Mucosa of descending colon (tissue), 3 donors: ENCODE measurements around the gene TFE3. TPM values are rescaled to one million over a fixed set of nuclear protein-coding genes. Genes with fewer than 3 reads are reported as not detected.

ENCODE experiments used
- ATAC-seq: fragments of 200-7000 bp; cut with Tn5 transposase; one replicate; pipeline ENCODE4 v1.9.1; 2020; ENCODE audit warnings: mild to moderate bottlenecking, moderate library complexity
- DNase-seq, 3 donors: peaks; one replicate each; pipeline ENCODE4 v3.0.0-alpha.2; 2020
- H3K36me3 ChIP-seq: fragments of 200-600 bp; one replicate; pipeline ENCODE4 v1.8.0; 2021; ENCODE audit warnings: low read depth, mild to moderate bottlenecking
- H3K4me1 ChIP-seq: fragments of 200-600 bp; one replicate; pipeline ENCODE4 v1.8.0; 2021; ENCODE audit warnings: low read depth, mild to moderate bottlenecking
- H3K4me3 ChIP-seq: fragments of 200-600 bp; one replicate; pipeline ENCODE4 v1.8.0; 2021; ENCODE audit warnings: mild to moderate bottlenecking
- H3K9me3 ChIP-seq: fragments of 200-600 bp; one replicate; pipeline ENCODE4 v1.8.0; 2021; ENCODE audit warnings: mild to moderate bottlenecking
- intact Hi-C, 2 donors: fragments of 100-400 bp; cut with DNase I in 1 of 2; cut with micrococcal nuclease in 1 of 2; formaldehyde crosslinking; loops; one replicate each; pipeline versions ENCODE4 v1.11.0 to v1.11.1; 2022; cut with DNase I, micrococcal nuclease
- total RNA-seq, 3 donors: library from RNA; stranded (reverse); fragmentation: NEBNext Ultra II Directional in 2 of 3; extraction: Animal tissue kit (Norgen Biotek cat#: 25700) in 2 of 3; gene quantifications; one replicate each; pipeline versions ENCODE4 v1.2.1 to v1.2.4, GENCODE V29; 2021 to 2023
- TF ChIP-seq, protein P1 (sequence below): fragments of 200-600 bp; IDR thresholded peaks from one replicate; pipeline ENCODE4 v1.8.0; 2022; ENCODE audit warnings: antibody characterized with exemption, mild to moderate bottlenecking
- donor health status: DM: no; HTN: no; CAD: no; lungs with moderate emphysema.
- donor health status: DM: no; HTN: no; CAD: no.
- donor health status: DM: no; HTN: yes; CAD: no.

The TFE3 gene
- total RNA-seq, 3 donors from 2014 or later, result 26.6 to 46.6 (median 28.1) TPM

DNA sequence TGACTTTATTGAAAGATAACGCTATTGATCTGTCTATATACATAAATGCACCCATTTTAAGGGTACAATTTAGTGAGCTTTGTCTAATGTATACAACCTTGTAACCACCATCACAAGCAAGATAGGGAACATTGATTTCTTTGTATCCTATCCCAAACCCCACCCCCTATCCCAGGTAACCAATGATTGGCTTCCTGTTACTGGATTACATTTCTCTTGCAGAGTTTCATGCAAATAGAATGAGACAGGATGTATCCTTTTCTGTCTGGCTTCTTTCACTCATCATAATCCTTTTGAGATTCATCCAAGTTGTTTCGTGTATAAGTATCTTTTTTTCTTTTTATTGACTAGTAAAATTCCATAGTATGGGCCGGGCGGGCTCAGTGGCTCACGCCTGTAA, 39.5 kb downstream of the TFE3 start:
- Histone ChIP-seq H3K9me3 (no peaks in the 10 kb centered on the region), H3K4me1 (no peaks in the 10 kb centered on the region), H3K36me3 (no peaks in the 10 kb centered on the region), H3K4me3 (no peak overlapping the region)
- TF ChIP-seq, protein P1, sequence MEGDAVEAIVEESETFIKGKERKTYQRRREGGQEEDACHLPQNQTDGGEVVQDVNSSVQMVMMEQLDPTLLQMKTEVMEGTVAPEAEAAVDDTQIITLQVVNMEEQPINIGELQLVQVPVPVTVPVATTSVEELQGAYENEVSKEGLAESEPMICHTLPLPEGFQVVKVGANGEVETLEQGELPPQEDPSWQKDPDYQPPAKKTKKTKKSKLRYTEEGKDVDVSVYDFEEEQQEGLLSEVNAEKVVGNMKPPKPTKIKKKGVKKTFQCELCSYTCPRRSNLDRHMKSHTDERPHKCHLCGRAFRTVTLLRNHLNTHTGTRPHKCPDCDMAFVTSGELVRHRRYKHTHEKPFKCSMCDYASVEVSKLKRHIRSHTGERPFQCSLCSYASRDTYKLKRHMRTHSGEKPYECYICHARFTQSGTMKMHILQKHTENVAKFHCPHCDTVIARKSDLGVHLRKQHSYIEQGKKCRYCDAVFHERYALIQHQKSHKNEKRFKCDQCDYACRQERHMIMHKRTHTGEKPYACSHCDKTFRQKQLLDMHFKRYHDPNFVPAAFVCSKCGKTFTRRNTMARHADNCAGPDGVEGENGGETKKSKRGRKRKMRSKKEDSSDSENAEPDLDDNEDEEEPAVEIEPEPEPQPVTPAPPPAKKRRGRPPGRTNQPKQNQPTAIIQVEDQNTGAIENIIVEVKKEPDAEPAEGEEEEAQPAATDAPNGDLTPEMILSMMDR, result no peak
- DNase-seq (no peak), ATAC-seq (no peak)
- intact Hi-C loops, result no loop called here

DNA sequence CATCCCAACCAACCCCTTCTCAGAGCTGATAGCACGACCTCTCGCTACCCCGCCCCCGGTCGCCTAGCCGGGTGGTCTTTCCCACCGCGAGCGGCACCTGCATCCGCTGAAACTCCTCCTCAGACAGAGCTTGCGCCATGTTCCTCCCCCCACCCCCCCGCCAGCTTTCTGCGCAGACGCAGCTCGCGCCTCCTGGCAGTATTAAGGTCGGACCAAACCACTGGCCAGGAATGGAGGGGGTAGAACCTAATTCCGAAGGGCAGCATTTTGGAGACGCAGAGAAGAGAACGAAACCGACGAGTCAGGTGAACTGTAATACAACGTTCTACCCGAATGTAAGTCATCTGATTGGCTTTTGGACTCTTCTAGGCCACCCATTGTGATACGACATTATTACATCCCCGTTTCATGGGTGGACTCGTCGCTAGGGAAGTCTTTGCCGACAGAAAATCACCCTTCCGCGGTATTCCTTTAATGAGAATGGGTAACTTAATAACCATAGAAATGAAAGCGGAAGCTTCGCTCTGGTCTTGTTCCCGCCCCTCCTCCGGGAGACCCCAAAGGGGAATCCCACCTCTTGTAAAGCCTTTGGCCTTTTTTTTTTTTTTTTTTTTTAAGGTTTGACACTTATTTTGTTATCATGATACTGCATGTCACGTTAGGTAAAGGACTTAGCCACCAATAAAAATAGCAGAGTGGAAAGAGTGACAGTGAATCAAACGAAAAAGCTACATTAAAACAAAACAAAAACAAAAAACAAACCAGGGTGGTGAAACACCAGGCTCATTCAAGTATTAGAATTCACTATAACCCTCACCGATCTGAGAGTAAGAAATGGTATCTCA, 40.8 kb downstream of the TFE3 start, which contains the start of gene GRIPAP1:
GRIPAP1 (minus strand) TSS at position 174 of the 845 bp plus-strand sequence; CDS start at position 139, 35 bp downstream.
- H3K4me1 ChIP-seq, result no peaks in the 10 kb centered on the region
- H3K9me3 ChIP-seq, result no peaks in the 10 kb centered on the region
- TF ChIP-seq, protein P1, result no peak
- ATAC-seq (peak; percentile 95), DNase-seq (peak; percentile 78 to 81 (median 78))
- H3K36me3 ChIP-seq, result no peaks in the 10 kb centered on the region
- intact Hi-C loops, result no loop called here
- peak within 1 kb of the TSS; percentile 44 for H3K4me3 ChIP-seq

DNA sequence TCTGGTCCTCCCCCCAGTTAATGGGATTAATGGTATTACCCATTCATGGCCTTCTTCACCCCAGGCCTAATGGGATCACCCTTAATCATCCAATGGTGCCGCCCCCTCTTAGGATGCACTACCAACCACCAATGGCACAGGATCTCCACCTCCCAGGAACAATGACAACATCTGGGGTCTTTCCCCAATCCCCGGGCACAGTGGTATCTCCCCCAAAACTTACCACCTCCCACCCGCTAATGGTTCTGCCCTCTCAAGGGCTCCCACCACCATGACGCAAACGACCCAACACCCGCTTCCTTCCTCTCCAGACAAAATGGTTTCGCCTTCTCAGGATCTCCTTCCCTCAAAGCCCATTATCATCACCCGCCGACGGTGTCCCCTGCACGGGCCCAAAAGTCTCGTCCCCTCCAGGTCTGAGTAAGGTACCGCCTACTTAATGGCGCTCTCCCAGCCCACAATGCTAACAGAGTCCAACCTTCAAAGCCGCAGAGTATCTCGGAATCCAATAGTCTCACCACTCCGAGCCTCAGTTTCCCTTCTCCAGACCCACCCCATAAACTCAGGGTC, 41.6 kb downstream of the TFE3 start:
- peak in 2 of 3 donors; percentile 10 to 50 for DNase-seq
- H3K9me3 ChIP-seq, result no peaks in the 10 kb centered on the region
- TF ChIP-seq, protein P1, result no peak
- peak; percentile 21 for ATAC-seq
- intact Hi-C loops, result no loop called here
- peak overlapping the region; percentile 44 for H3K4me3 ChIP-seq
- no peaks in the 10 kb centered on the region for H3K4me1 ChIP-seq
- H3K36me3 ChIP-seq, result no peaks in the 10 kb centered on the region

DNA sequence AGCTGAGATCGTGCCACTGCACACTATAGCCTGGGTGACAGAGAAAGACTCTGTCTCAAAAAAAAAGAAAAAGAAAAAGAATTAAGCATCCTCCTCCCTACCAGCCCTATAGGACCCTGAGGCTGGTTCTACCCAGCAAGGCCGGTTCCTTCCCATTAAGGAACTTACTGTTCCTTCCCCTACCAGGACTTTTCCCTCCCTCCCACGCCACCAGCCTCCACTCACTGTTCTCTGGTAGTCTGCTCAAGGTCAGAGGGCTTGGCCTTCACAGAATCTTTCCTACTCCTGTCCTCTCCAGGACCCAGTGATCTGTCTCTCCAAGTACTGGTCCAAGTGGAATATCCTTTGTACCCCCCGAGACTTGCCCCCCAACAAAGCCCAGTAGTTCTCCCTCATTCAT, 42.5 kb downstream of the TFE3 start:
- no peaks in the 10 kb centered on the region for H3K36me3 ChIP-seq
- DNase-seq, result no peak
- intact Hi-C loops, result no loop called here
- H3K9me3 ChIP-seq, result no peaks in the 10 kb centered on the region
- H3K4me3 ChIP-seq, result no peak overlapping the region
- no peak for ATAC-seq
- no peaks in the 10 kb centered on the region for H3K4me1 ChIP-seq
- TF ChIP-seq, protein P1, result no peak

DNA sequence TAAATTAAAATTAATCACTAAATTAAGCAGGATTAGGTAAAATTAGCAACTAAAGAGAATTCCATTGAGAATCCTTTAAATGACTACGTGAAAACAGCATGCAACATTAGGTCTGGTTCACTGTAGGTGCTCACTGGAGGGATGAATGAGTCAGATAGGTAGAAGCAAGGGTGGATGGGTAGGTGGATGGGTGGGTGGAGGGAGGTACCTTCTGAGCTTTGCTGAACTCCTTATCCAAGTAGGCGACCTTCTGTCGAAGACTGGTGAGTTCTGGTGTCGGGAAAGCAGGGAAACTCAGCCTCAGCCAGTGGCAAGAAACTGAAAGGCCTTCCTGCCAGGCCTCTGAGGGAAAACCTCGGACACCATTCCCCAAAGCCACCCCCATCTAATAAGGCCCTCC, 44.1 kb downstream of the TFE3 start:
- ATAC-seq (no peak), DNase-seq (peak in 1 of 3 donors; percentile 1)
- Histone ChIP-seq H3K9me3 (no peaks in the 10 kb centered on the region), H3K36me3 (no peaks in the 10 kb centered on the region), H3K4me3 (no peak overlapping the region), H3K4me1 (no peaks in the 10 kb centered on the region)
- intact Hi-C loops, result no loop called here
- TF ChIP-seq, protein P1, result no peak
